ENCODE data around the gene FNDC3B. TPM values are rescaled to one million over a fixed set of nuclear protein-coding genes. Genes with fewer than 3 reads are reported as not detected.
A peak's percentile ranks its signal among the peaks of the same experiment; 100 is the strongest.

Gene FNDC3B
- total RNA-seq, 1 donor from 2014 or later, result 171 TPM

GRCh38 chr3:172314591-172315160, 275.3 kb downstream of the FNDC3B start:
- intact Hi-C loops (cut with DNase I), result loop anchor here (10.0 kb wide), 1 partner anchor 60 kb away; no protein-coding TSS in a partner anchor

GRCh38 chr3:172315401-172316091, 276.2 kb downstream of the FNDC3B start:
- ATAC-seq (no peak), DNase-seq (ENCODE audit: low spot score) (no peak)
- intact Hi-C loops (cut with DNase I), result loop anchor here (10.0 kb wide), 1 partner anchor 61 kb away; no protein-coding TSS in a partner anchor

More at GRCh38 chr3:172314591-172315160, 275.3 kb downstream of the FNDC3B start:
- DNase-seq (ENCODE audit: low spot score) (no peak), ATAC-seq (no peak)

DNA sequence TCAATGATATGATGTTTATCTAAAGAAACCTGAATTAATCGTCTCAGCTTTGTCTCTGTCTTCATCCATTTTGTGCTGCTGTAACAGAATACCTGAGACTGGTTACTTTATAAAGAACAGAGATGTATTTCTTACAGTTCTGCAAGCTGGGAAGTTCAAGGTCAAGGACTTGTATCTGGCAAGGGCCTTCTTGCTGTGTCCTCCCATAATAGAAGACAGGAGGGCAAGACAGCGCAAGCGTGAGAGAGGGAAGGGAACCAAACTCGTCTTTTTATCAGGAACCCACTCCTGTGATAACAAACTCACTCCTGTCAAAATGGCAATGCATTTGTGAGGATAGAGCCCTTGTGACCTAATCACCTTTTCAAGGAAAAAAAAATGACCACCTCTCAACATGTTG, 277.4 kb downstream of the FNDC3B start:
- no peak for DNase-seq (ENCODE audit: low spot score)
- ATAC-seq, result no peak
- intact Hi-C loops (cut with DNase I), result loop anchor here (10.0 kb wide), 1 partner anchor 62 kb away; no protein-coding TSS in a partner anchor

DNA sequence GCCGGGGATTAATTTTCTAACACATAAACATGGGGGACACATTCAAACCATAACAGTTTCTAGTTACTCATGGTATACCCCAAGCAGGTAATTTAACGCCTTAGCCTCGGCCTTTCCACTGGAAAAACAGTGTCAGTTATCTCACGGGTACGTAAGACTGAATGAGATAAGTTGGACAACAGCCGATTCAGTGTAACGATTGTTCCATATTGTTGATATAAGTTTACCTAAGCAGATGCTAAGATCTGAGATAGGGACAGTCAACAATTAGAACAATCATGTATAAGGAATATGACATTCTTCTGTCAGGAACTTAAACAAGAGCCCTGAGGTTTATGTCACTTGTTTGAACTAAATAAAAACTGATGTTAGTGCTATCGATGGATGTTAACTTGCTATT, 278.1 kb downstream of the FNDC3B start:
- ATAC-seq (no peak), DNase-seq (ENCODE audit: low spot score) (no peak)
- intact Hi-C loops (cut with DNase I), result loop anchor here (10.0 kb wide), 1 partner anchor 63 kb away; no protein-coding TSS in a partner anchor

DNA sequence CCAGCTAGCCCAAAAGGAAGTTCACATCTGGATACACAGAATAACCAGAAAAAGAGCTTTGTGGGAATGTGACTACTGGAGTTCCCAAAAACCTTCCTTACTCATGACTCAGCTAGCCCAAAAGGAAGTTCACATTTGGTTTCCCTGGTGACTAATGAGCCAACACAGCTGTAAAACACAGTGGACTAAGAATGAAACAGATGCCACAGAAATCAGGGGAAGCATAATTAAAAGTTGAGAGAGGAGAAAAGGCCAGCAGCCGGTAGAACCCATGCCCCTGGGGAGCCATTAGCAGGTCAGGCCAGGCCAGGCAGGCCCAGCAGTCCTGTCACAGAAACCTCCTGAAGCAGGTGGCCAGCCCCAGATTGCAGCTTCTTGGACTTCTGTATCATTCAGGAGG, 278.6 kb downstream of the FNDC3B start:
- ATAC-seq (peak; percentile 92), DNase-seq (ENCODE audit: low spot score) (peak; percentile 67)
- intact Hi-C loops (cut with DNase I), result loop anchor here (10.0 kb wide), 1 partner anchor 63 kb away; no protein-coding TSS in a partner anchor

- no peak for ATAC-seq
- intact Hi-C loops (cut with DNase I), result loop anchor here (10.0 kb wide), 1 partner anchor 65 kb away; no protein-coding TSS in a partner anchor
These were observed 280.2 kb downstream of the FNDC3B start for GRCh38 chr3:172319595-172319994.

DNA sequence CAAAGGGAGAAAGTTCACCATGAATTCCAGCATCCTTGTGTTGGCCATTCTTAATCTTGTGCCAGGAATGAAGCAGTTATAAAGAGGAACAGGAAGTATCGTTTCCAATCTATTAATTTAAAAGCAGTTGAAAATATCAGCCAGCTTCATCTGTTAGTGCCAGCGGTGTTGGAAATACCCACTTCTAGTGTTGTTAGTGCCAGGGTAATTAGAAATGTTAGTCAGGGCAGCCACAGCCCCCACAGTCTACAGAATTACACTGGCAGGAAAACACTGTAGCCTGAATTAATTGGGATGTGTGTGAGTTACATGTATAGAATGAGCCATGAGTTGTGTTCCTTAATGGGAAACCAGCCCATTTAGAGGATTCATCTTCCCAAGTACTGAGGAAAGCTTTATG, 281.1 kb downstream of the FNDC3B start:
- intact Hi-C loops (cut with DNase I), result no loop called here
- DNase-seq (ENCODE audit: low spot score), result no peak

More at GRCh38 chr3:172319595-172319994, 280.2 kb downstream of the FNDC3B start:
- no peak for DNase-seq (ENCODE audit: low spot score)

DNA sequence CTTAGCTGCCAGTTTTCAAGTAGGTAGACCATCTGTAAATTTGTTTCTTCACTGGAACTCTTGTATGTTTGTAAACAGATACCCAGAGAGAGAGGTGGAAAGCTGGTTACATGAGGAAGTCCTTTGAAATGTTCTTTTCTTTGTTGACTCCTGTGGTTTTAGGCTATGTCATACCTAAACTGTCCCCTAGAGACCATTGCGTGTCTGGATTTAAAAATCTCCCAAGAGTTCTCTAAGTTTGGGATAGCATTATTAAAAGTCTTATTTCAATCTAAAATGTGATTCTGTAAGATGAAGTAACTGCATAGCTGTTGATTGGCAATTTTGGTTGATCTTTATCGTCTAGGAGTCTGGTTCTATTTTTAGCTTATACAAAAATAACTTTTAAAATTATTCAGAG, 281.7 kb downstream of the FNDC3B start:
- intact Hi-C loops (cut with DNase I), result no loop called here
- no peak for ATAC-seq

More for the DNA sequence above, 281.1 kb downstream of the FNDC3B start:
- ATAC-seq, result no peak

DNA sequence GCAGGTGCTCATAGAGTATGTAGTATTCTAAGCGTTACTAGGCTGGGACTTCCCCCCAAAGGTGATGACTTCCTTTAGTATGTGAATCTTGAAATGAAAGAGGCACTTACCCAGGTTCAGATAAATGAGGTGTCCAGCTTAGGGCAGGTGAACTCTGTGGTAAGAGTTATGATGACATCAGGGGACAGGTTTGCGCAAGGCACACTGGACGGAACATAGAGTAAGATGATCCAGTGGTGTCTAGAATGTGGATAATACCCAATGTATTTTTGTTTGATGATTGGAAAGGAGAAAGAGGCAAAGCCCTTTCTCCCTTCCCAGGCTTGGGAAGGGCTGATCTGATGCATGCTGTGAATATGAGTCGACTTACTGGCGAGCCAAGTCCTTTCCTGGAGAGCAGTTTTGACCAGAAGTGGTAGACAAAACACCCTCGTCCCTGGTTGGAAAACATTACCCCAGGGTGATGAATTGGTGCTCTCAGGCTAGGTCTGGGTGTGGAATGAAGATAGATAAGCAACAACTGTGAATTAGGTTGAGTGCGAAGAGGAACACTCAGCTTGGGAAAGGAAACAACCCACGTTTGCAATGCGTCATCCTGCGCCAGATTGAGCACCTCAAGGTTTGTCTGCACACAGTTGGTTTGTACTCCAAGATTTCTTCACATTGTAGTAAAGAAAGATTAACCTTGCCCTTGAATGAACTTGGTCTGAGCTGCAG, 284.7 kb downstream of the FNDC3B start:
- intact Hi-C loops (cut with DNase I), result no loop called here
- DNase-seq (ENCODE audit: low spot score) (no peak), ATAC-seq (no peak)

More for the DNA sequence above, 281.7 kb downstream of the FNDC3B start:
- DNase-seq (ENCODE audit: low spot score), result no peak

GRCh38 chr3:172324611-172325203, 285.3 kb downstream of the FNDC3B start:
- DNase-seq (ENCODE audit: low spot score), result no peak
- ATAC-seq, result no peak
- intact Hi-C loops (cut with DNase I), result no loop called here

GRCh38 chr3:172325461-172325860, 286.1 kb downstream of the FNDC3B start:
- no peak for ATAC-seq
- DNase-seq (ENCODE audit: low spot score), result no peak
- intact Hi-C loops (cut with DNase I), result no loop called here

DNA sequence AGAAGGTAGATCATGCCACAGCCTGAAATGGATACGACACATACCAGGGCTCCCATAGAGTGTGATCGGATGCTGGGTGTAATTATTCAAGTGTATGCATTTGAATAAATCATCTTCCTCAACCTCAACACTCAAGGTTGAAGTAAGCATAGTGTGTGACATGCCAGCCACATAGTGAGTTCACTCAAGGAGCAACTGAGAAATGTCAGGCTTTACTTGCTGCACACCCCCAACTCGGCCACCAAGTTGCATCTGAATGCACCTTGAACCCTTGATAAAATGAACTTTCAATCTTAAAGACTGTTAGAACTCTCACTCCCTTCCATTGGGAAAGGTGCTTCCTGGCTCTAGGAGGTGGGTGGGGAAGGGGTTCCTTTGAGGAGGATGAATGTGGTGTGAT, 287.6 kb downstream of the FNDC3B start:
- ATAC-seq (no peak), DNase-seq (ENCODE audit: low spot score) (no peak)
- intact Hi-C loops (cut with DNase I), result no loop called here

DNA sequence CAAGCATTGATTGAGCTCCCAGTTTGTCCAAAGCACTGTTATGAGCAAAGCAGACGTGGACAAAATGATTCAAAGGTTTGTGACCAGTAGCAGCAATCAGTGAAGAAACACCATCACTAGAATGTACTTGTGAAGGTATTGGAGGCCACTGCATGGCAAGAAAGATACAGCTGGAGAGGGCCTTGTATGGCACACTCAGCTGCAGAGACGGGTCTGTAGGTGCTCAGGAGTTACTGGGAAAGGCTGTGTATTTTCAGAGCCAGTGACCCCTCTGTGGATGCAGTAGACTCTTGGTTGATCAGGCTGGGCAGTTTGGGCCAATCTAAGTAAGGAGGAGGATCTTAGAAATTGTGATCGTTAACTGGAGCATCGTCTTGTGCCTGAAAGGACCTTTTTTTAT, 288.9 kb downstream of the FNDC3B start:
- ATAC-seq, result no peak
- no peak for DNase-seq (ENCODE audit: low spot score)
- intact Hi-C loops (cut with DNase I), result no loop called here

DNA sequence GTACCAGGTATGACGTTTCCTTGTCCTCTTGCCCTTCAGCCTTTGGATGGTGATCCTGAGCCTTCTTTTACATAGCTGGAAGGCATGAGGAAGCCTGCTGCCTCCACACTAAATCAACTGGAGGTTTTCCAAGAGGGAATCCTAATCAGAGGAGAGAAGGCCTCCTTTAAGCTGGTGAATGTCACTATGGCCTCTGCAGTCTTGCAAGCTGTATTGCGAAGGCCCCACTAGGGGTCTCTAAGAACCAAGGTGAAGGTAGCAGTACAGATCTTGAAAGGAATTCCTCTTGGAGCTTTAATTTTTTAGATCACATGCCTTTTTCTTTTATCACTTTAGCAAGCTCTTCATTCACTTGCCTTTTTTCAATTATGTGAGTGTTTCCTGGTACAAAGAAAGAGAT, 289.7 kb downstream of the FNDC3B start:
- DNase-seq (ENCODE audit: low spot score) (no peak), ATAC-seq (no peak)
- intact Hi-C loops (cut with DNase I), result no loop called here

- no peak for DNase-seq (ENCODE audit: low spot score)
- intact Hi-C loops (cut with DNase I), result no loop called here
- ATAC-seq, result no peak
These were observed 291.0 kb downstream of the FNDC3B start for GRCh38 chr3:172330413-172330812.

GRCh38 chr3:172332256-172333041, 293.1 kb downstream of the FNDC3B start:
- ATAC-seq (peak; percentile 86), DNase-seq (ENCODE audit: low spot score) (peak; percentile 80)
- intact Hi-C loops (cut with DNase I), result no loop called here

GRCh38 chr3:172333042-172333377, 293.6 kb downstream of the FNDC3B start:
- intact Hi-C loops (cut with DNase I), result no loop called here
- DNase-seq (ENCODE audit: low spot score) (no peak), ATAC-seq (no peak)

GRCh38 chr3:172333692-172334457, 294.5 kb downstream of the FNDC3B start:
- DNase-seq (ENCODE audit: low spot score), result no peak
- intact Hi-C loops (cut with DNase I), result no loop called here
- no peak for ATAC-seq
